HepG2 (cell line): ENCODE data around the gene DNAJB12. TPM values are rescaled to one million over a fixed set of nuclear protein-coding genes. Genes with fewer than 3 reads are reported as not detected.

Source experiments
- ATAC-seq: fragments of 200-7000 bp; cut with Tn5 transposase; 3 replicates; pipeline ENCODE4 v1.9.1; 2020; ENCODE audit warnings: mild to moderate bottlenecking, moderate library complexity
- BruUV-seq: library from RNA; stranded (reverse); fragments of 400-500 nt; replicated peaks from 2 replicates; lab custom pipeline; 2021; lab: Mats Ljungman, UMichigan
- CTCF ChIA-PET: fragments of 300-600 bp; formaldehyde crosslinking; extraction: SDS; loops from one replicate; lab custom pipeline; 2021; ENCODE audit warnings: low total read pairs, inconsistent platforms, low intra/inter-chr PET ratio; lab: Yijun Ruan, JAX
- POLR2A ChIA-PET: fragments of 350-600 bp; sonication (Branson Sonifier 250); formaldehyde crosslinking; loops from one replicate; lab custom pipeline; 2020; ENCODE audit warnings: antibody characterized with exemption, inconsistent platforms; lab: Yijun Ruan, JAX
- DNase-seq: peaks from one replicate; pipeline ENCODE4 v3.0.0-alpha.2; 2015; ENCODE audit warnings: low spot score
- FAIRE-seq: peaks from 3 replicates; lab custom pipeline; 2011; peaks lifted over from hg19 to GRCh38; lab: Jason Lieb, UNC
- H2AFZ ChIP-seq: one replicate; pipeline ENCODE4 v1.6.1; 2011; ENCODE audit warnings: low read length, inconsistent platforms
- H3K27ac ChIP-seq: fragments of 300-600 bp; 3 replicates; pipeline ENCODE4 v1.8.0; 2011; ENCODE audit warnings: mixed run types, mild to moderate bottlenecking, mixed read lengths, low read length, inconsistent platforms; ENCODE audit not compliant: insufficient read depth; ENCODE audit errors: extremely low read length
- H3K27me3 ChIP-seq, 2 experiments: fragments of 200-600 bp in 1 of 2; 2 replicates in 1 of 2; 3 replicates in 1 of 2; pipeline versions ENCODE4 v1.6.0 to v1.8.0; 2011; ENCODE audit warnings: low read length in 2 of 2, mild to moderate bottlenecking in 2 of 2, moderate library complexity in 2 of 2, inconsistent platforms in 1 of 2; ENCODE audit not compliant: insufficient read depth in 2 of 2, control insufficient read depth in 1 of 2
- H3K36me3 ChIP-seq, 2 experiments: fragments of 200-600 bp in 1 of 2; replicated peaks in 1 of 2; 2 replicates in 1 of 2; 3 replicates in 1 of 2; pipeline versions ENCODE4 v1.5.1 to v1.8.0; 2011; ENCODE audit warnings: low read length in 2 of 2, inconsistent platforms in 1 of 2; ENCODE audit not compliant: insufficient read depth in 2 of 2, control insufficient read depth in 1 of 2
- H3K4me1 ChIP-seq: 2 replicates; pipeline ENCODE4 v1.5.1; 2012; ENCODE audit warnings: low read length, inconsistent platforms; ENCODE audit not compliant: insufficient read depth
- H3K4me2 ChIP-seq: 2 replicates; pipeline ENCODE4 v1.6.0; 2011; ENCODE audit warnings: low read depth, low read length, inconsistent platforms
- H3K4me3 ChIP-seq, 3 experiments: fragments of 200-600 bp in 1 of 3; sonication (generic), shearing (Covaris generic) in 1 of 3; replicated peaks in 1 of 3; 2 replicates each; pipeline ENCODE4 v1.5.1; 2011 to 2016; ENCODE audit warnings: low read length in 3 of 3, inconsistent platforms in 2 of 3, low read depth in 2 of 3, mild to moderate bottlenecking in 2 of 3, control low read depth in 1 of 3, mixed read lengths in 1 of 3; ENCODE audit not compliant: insufficient read depth in 1 of 3
- H3K79me2 ChIP-seq: one replicate; pipeline ENCODE4 v1.6.1; 2011; ENCODE audit warnings: low read length, inconsistent platforms; ENCODE audit not compliant: insufficient read depth
- H3K9ac ChIP-seq: 2 replicates; pipeline ENCODE4 v1.6.0; 2011; ENCODE audit warnings: mild to moderate bottlenecking, low read depth, low read length, inconsistent platforms; ENCODE audit not compliant: insufficient read depth
- H3K9me3 ChIP-seq: 2 replicates; pipeline ENCODE4 v1.5.1; 2012; ENCODE audit warnings: mild to moderate bottlenecking, low read length
- H4K20me1 ChIP-seq: 2 replicates; pipeline ENCODE4 v1.6.0; 2011; ENCODE audit warnings: inconsistent platforms, mild to moderate bottlenecking, low read length, moderate library complexity; ENCODE audit not compliant: insufficient read depth
- BORCS8-MEF2B ChIP-seq: sonication (generic); formaldehyde crosslinking; IDR thresholded peaks from 2 replicates; pipeline ENCODE4 v1.8.0; 2022; ENCODE audit warnings: mild to moderate bottlenecking, missing genetic modification reagents
- CREBL2 ChIP-seq: sonication (generic); formaldehyde crosslinking; IDR thresholded peaks from 2 replicates; pipeline ENCODE4 v1.8.1; 2023; ENCODE audit warnings: missing genetic modification reagents, mild to moderate bottlenecking, borderline replicate concordance
- ETV6 ChIP-seq: sonication (generic); formaldehyde crosslinking; conservative IDR thresholded peaks from 2 replicates; pipeline ENCODE4 v1.4.0; 2020; ENCODE audit warnings: missing genetic modification reagents
- GLI4 ChIP-seq: sonication (generic); formaldehyde crosslinking; IDR thresholded peaks from 2 replicates; pipeline ENCODE4 v1.5.1; 2020; ENCODE audit warnings: missing genetic modification reagents, mild to moderate bottlenecking, moderate library complexity, borderline replicate concordance
- HIVEP1 ChIP-seq: sonication (generic); formaldehyde crosslinking; IDR thresholded peaks from 2 replicates; pipeline ENCODE4 v1.4.0; 2020; ENCODE audit warnings: mild to moderate bottlenecking, missing genetic modification reagents
- KMT2A ChIP-seq: sonication (generic); formaldehyde crosslinking; IDR thresholded peaks from 2 replicates; pipeline ENCODE4 v1.4.0; 2020; ENCODE audit warnings: missing genetic modification reagents
- MYNN ChIP-seq: sonication (generic); formaldehyde crosslinking; IDR thresholded peaks from 2 replicates; pipeline ENCODE4 v1.4.0; 2020; ENCODE audit warnings: mild to moderate bottlenecking, low read depth, missing genetic modification reagents
- NFATC3 ChIP-seq: sonication (generic); formaldehyde crosslinking; IDR thresholded peaks from 2 replicates; pipeline ENCODE4 v1.5.1; 2020; ENCODE audit warnings: mild to moderate bottlenecking, missing genetic modification reagents
- RORA ChIP-seq: sonication (generic); formaldehyde crosslinking; IDR thresholded peaks from 2 replicates; pipeline ENCODE4 v1.5.0; 2020; ENCODE audit warnings: mild to moderate bottlenecking, missing genetic modification reagents, moderate library complexity
- SAP130 ChIP-seq: IDR thresholded peaks from 2 replicates; pipeline ENCODE4 v1.6.1; 2016; ENCODE audit warnings: low read depth
- TAF15 ChIP-seq: fragments of 200-400 bp; formaldehyde crosslinking; IDR thresholded peaks from one replicate; pipeline ENCODE4 v1.6.1; 2018; ENCODE audit warnings: mild to moderate bottlenecking, low read depth, low read length; ENCODE audit not compliant: poor library complexity, severe bottlenecking
- TEAD3 ChIP-seq: optimal IDR thresholded peaks from 2 replicates; pipeline ENCODE3; 2016; ENCODE audit warnings: borderline replicate concordance
- ZNF136 ChIP-seq: sonication (generic); formaldehyde crosslinking; IDR thresholded peaks from 2 replicates; pipeline ENCODE4 v1.8.1; 2022; ENCODE audit warnings: low read depth, mild to moderate bottlenecking, moderate library complexity, missing genetic modification reagents
- ZNF556 ChIP-seq: sonication (generic); formaldehyde crosslinking; IDR thresholded peaks from 2 replicates; pipeline ENCODE4 v1.4.0; 2020; ENCODE audit warnings: mild to moderate bottlenecking, missing genetic modification reagents, borderline replicate concordance
- ZNF607 ChIP-seq: sonication (generic); formaldehyde crosslinking; IDR thresholded peaks from 2 replicates; pipeline ENCODE4 v1.5.1; 2020; ENCODE audit warnings: missing genetic modification reagents, mild to moderate bottlenecking, borderline replicate concordance
- ZNF672 ChIP-seq: sonication (generic); formaldehyde crosslinking; IDR thresholded peaks from 2 replicates; pipeline ENCODE4 v1.8.1; 2022; ENCODE audit warnings: missing genetic modification reagents
- ZNF891 ChIP-seq: sonication (generic); formaldehyde crosslinking; IDR thresholded peaks from 2 replicates; pipeline ENCODE4 v1.5.0; 2020; ENCODE audit warnings: mild to moderate bottlenecking, missing genetic modification reagents
- ZSCAN30 ChIP-seq: sonication (generic); formaldehyde crosslinking; IDR thresholded peaks from 2 replicates; pipeline ENCODE4 v1.5.0; 2020; ENCODE audit warnings: mild to moderate bottlenecking, missing genetic modification reagents
- WGBS: methylation state at CpG from one replicate; pipeline ENCODE4 v1.1.6; 2017; ENCODE audit warnings: low lambda C conversion rate; 5-methylcytosine and 5-hydroxymethylcytosine counted together
- in situ Hi-C: cut with HindIII; loops from 2 replicates; pipeline ENCODE4 v1.10.0; 2017; ENCODE audit warnings: low pct_unique_long_range_greater_than_20kb; ENCODE audit not compliant: extremely low pct_ligation_motif_present
- intact Hi-C: fragments of 100-400 bp; cut with micrococcal nuclease; formaldehyde crosslinking; loops from one replicate; pipeline ENCODE4 v1.10.0; 2022; ENCODE audit not compliant: unreplicated experiment
- polyA plus RNA-seq, 8 experiments: library from polyadenylated mRNA; depleted of rRNA in 3 of 8; stranded (reverse) in 7 of 8; unstranded in 1 of 8; fragments of >200 nt; fragmentation: Illumina TruSeq in 4 of 8; extraction: Trizol in 4 of 8; gene quantifications; 2 replicates each; pipeline versions ENCODE4 v1.2.1 to v1.2.3, GENCODE V29; 2011 to 2016; ENCODE audit warnings: low read depth in 4 of 8, missing spikeins in 1 of 8, mixed read lengths in 1 of 8; ENCODE audit not compliant: insufficient read depth in 1 of 8
- total RNA-seq, 5 experiments: library from RNA; depleted of rRNA; stranded (reverse); fragments of >200 nt; fragmentation: Illumina TruSeq; extraction: Trizol; gene quantifications; 2 replicates each; pipeline ENCODE4 v1.2.3, GENCODE V29; 2016; ENCODE audit warnings: low read depth in 1 of 5
- TF ChIP-seq, protein P1 (sequence below), 2 experiments: IDR thresholded peaks; 2 replicates each; pipeline ENCODE4 v1.6.1; 2011 to 2012; ENCODE audit warnings: low read length in 2 of 2, borderline replicate concordance in 1 of 2, low read depth in 1 of 2, mild to moderate bottlenecking in 1 of 2, moderate library complexity in 1 of 2
- TF ChIP-seq, protein P2 (sequence below): sonication (generic); formaldehyde crosslinking; IDR thresholded peaks from 2 replicates; pipeline ENCODE4 v1.4.0; 2020; ENCODE audit warnings: mild to moderate bottlenecking, missing genetic modification reagents

The DNAJB12 gene
- total and polyA plus RNA-seq, 2 of the 13 experiments (the other 11 are each of a cell fraction or from before 2014, with no cell fraction given): 10.8 to 18.2 TPM

DNA sequence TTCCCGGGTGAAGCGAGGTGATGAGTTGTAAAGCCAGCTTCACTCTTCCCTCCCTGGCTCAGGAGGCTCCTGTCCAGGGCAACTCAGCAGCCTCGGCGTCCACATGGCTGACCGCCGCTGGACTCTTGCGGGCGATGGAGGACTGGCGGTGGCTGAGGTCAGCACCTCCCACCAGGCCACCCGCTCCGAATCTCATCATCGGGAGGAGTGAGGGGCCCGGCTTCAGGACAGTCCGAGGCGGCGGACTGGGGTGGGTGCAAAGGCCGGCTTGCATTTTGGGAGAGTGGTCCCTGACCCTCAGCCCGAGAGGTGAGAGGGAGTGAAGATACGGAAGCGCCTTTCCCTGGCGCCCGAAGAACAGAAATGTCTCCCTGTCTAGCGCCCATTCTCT lies 759 bp downstream of the DNAJB12 start:
- TSS peak; percentile 61 for BruUV-seq
- DNase-seq (no peak), ATAC-seq (peak; percentile 27), FAIRE-seq (no peak)
- Histone ChIP-seq H3K9ac (peak overlapping the region; percentile 95), H4K20me1 (no peaks in the 10 kb centered on the region), H3K4me3 (peak overlapping the region; percentile 75 to 96 (median 94)), H3K79me2 (peaks cover 36% of the 10 kb centered on the region), H3K36me3 (peaks cover 6 to 17% of the 10 kb centered on the region in 2 experiments), H3K27me3 (no peaks in the 10 kb centered on the region; a peak in 1 of 5 replicates), H3K27ac (peak overlapping the region; percentile 97), H3K4me1 (peaks cover 24% of the 10 kb centered on the region), H3K9me3 (no peaks in the 10 kb centered on the region), H3K4me2 (peak overlapping the region; percentile 91), H2AFZ (no peak overlapping the region)
- 0% methylated on average over 9 of the region's 23 CpGs for WGBS
- intact Hi-C loops: no loop called here
- POLR2A ChIA-PET: interaction anchor here (0.8 to 1.7 kb wide), 6 partner anchors 12 to 893 kb away, joined by 3 to 7 read pairs (median 4); partner anchors contain the start of gene DNAJC9
- in situ Hi-C loops: no loop called here
- CTCF ChIA-PET: no interaction called here
- no peak for TF ChIP-seq HIVEP1 (CRISPR knock-in tag)
- 0 out of 2 replicates have a peak, but pooled peaks have one; percentile 25 for TF ChIP-seq GLI4 (CRISPR knock-in tag)
- no peak for TF ChIP-seq ZNF556 (CRISPR knock-in tag)
- TF ChIP-seq ZNF136 (CRISPR knock-in tag): 0 out of 2 replicates have a peak, but pooled peaks have one; percentile 1
- TF ChIP-seq TEAD3 (CRISPR knock-in tag): peak; percentile 9
- no peak for TF ChIP-seq RORA (CRISPR knock-in tag)
- TF ChIP-seq ZNF891 (CRISPR knock-in tag): 0 out of 2 replicates have a peak, but pooled peaks have one; percentile 23
- TF ChIP-seq TAF15: no peak
- peak; percentile 23; the same call in 1 of the 2 replicates for TF ChIP-seq KMT2A (CRISPR knock-in tag)
- no peak for TF ChIP-seq ZNF672 (CRISPR knock-in tag)
- TF ChIP-seq, protein P1, sequence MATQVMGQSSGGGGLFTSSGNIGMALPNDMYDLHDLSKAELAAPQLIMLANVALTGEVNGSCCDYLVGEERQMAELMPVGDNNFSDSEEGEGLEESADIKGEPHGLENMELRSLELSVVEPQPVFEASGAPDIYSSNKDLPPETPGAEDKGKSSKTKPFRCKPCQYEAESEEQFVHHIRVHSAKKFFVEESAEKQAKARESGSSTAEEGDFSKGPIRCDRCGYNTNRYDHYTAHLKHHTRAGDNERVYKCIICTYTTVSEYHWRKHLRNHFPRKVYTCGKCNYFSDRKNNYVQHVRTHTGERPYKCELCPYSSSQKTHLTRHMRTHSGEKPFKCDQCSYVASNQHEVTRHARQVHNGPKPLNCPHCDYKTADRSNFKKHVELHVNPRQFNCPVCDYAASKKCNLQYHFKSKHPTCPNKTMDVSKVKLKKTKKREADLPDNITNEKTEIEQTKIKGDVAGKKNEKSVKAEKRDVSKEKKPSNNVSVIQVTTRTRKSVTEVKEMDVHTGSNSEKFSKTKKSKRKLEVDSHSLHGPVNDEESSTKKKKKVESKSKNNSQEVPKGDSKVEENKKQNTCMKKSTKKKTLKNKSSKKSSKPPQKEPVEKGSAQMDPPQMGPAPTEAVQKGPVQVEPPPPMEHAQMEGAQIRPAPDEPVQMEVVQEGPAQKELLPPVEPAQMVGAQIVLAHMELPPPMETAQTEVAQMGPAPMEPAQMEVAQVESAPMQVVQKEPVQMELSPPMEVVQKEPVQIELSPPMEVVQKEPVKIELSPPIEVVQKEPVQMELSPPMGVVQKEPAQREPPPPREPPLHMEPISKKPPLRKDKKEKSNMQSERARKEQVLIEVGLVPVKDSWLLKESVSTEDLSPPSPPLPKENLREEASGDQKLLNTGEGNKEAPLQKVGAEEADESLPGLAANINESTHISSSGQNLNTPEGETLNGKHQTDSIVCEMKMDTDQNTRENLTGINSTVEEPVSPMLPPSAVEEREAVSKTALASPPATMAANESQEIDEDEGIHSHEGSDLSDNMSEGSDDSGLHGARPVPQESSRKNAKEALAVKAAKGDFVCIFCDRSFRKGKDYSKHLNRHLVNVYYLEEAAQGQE (IDR thresholded peaks at IDR 0.05; ENCODE audit: borderline replicate concordance in 1 of 2, low read depth in 1 of 2, low read length in 2 of 2): no peak
- no peak for TF ChIP-seq MYNN (CRISPR knock-in tag)
- TF ChIP-seq ZSCAN30 (CRISPR knock-in tag): no peak; the same call in 1 of the 2 replicates
- TF ChIP-seq BORCS8-MEF2B (CRISPR knock-in tag): 0 out of 2 replicates have a peak, but pooled peaks have one; percentile 61
- 0 out of 2 replicates have a peak, but pooled peaks have one; percentile 15 for TF ChIP-seq SAP130 (CRISPR knock-in tag)
- TF ChIP-seq ETV6 (CRISPR knock-in tag): no peak; the same call in 1 of the 2 replicates
- TF ChIP-seq, protein P2, sequence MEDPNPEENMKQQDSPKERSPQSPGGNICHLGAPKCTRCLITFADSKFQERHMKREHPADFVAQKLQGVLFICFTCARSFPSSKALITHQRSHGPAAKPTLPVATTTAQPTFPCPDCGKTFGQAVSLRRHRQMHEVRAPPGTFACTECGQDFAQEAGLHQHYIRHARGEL (CRISPR knock-in tag): no peak
- TF ChIP-seq CREBL2: no peak
- no peak for TF ChIP-seq ZNF607 (CRISPR knock-in tag)
- no peak for TF ChIP-seq NFATC3
